Astrocyte (in vitro differentiated cells and primary cell): ENCODE results near the gene GSK3B. TPM values are rescaled to one million over a fixed set of nuclear protein-coding genes. Genes with fewer than 3 reads are reported as not detected.
"Not testable (repeated sequence)": the region's sequence is repeated elsewhere in the genome, so short reads cannot be mapped to it uniquely, and the experiment has no call there.

ENCODE experiments used
- DNase-seq: peaks from one replicate; pipeline ENCODE4 v3.0.0-alpha.2; 2010; ENCODE audit warnings: low read depth
- FAIRE-seq: peaks from 2 replicates; lab custom pipeline; 2011; peaks lifted over from hg19 to GRCh38; lab: Jason Lieb, UNC
- H2AFZ ChIP-seq: 2 replicates; pipeline ENCODE4 v1.6.0; 2012; ENCODE audit warnings: low read depth, low read length, inconsistent platforms
- H3K27ac ChIP-seq: 2 replicates; pipeline ENCODE4 v1.5.1; 2011; ENCODE audit warnings: low read depth, low read length, inconsistent platforms
- H3K27me3 ChIP-seq: 2 replicates; pipeline ENCODE4 v1.6.0; 2011; ENCODE audit warnings: low read length, inconsistent platforms; ENCODE audit not compliant: insufficient read depth
- H3K36me3 ChIP-seq: 2 replicates; pipeline ENCODE4 v1.5.1; 2011; ENCODE audit warnings: low read length, inconsistent platforms; ENCODE audit not compliant: insufficient read depth
- H3K4me1 ChIP-seq: 2 replicates; pipeline ENCODE4 v1.5.1; 2011; ENCODE audit warnings: low read length, inconsistent platforms; ENCODE audit not compliant: insufficient read depth
- H3K4me2 ChIP-seq: 2 replicates; pipeline ENCODE4 v1.6.0; 2012; ENCODE audit warnings: low read length, inconsistent platforms
- H3K4me3 ChIP-seq: 2 replicates; pipeline ENCODE4 v1.5.1; 2011; ENCODE audit warnings: low read depth, mild to moderate bottlenecking, low read length, inconsistent platforms; ENCODE audit not compliant: insufficient read depth
- H3K79me2 ChIP-seq: 2 replicates; pipeline ENCODE4 v1.6.0; 2012; ENCODE audit warnings: mild to moderate bottlenecking, low read length, inconsistent platforms; ENCODE audit not compliant: insufficient read depth
- H3K9ac ChIP-seq: 2 replicates; pipeline ENCODE4 v1.6.0; 2012; ENCODE audit warnings: mild to moderate bottlenecking, low read length, inconsistent platforms
- H3K9me3 ChIP-seq: 2 replicates; pipeline ENCODE4 v1.5.1; 2012; ENCODE audit warnings: low read depth, mild to moderate bottlenecking, low read length, inconsistent platforms; ENCODE audit not compliant: insufficient read depth
- H4K20me1 ChIP-seq: 2 replicates; pipeline ENCODE4 v1.6.0; 2012; ENCODE audit warnings: low read length, inconsistent platforms; ENCODE audit not compliant: insufficient read depth
- H3K27ac Mint-ChIP-seq: one replicate; pipeline ENCODE4 v1.8.0; 2021; ENCODE audit warnings: mild to moderate bottlenecking, mixed read lengths; ENCODE audit not compliant: unreplicated experiment
- H3K27me3 Mint-ChIP-seq: one replicate; pipeline ENCODE4 v1.8.0; 2021; ENCODE audit warnings: low read depth, mixed read lengths; ENCODE audit not compliant: unreplicated experiment
- H3K36me3 Mint-ChIP-seq: one replicate; pipeline ENCODE4 v1.8.0; 2021; ENCODE audit warnings: low read depth, mixed read lengths; ENCODE audit not compliant: unreplicated experiment
- H3K4me1 Mint-ChIP-seq: one replicate; pipeline ENCODE4 v1.8.0; 2021; ENCODE audit warnings: low read depth, mixed read lengths; ENCODE audit not compliant: unreplicated experiment
- H3K4me3 Mint-ChIP-seq: one replicate; pipeline ENCODE4 v1.8.0; 2021; ENCODE audit warnings: mild to moderate bottlenecking, moderate library complexity, mixed read lengths; ENCODE audit not compliant: unreplicated experiment
- H3K9me3 Mint-ChIP-seq: one replicate; pipeline ENCODE4 v1.8.0; 2021; ENCODE audit warnings: mild to moderate bottlenecking, mixed read lengths; ENCODE audit not compliant: unreplicated experiment
- EZH2 ChIP-seq: IDR thresholded peaks from 2 replicates; pipeline ENCODE4 v1.6.1; 2012; ENCODE audit warnings: mild to moderate bottlenecking, low read length, inconsistent platforms; ENCODE audit not compliant: insufficient read depth
- total RNA-seq: library from RNA; stranded (reverse); gene quantifications from 2 replicates; pipeline ENCODE4 v1.2.1, GENCODE V29; 2021
- TF ChIP-seq, protein P1 (sequence below): IDR thresholded peaks from 2 replicates; pipeline ENCODE4 v1.5.1; 2011; ENCODE audit warnings: low read depth, mild to moderate bottlenecking, inconsistent platforms, low read length, moderate library complexity; ENCODE audit not compliant: insufficient read depth

Gene GSK3B
- total RNA-seq, 1 donor from 2014 or later = 80.6 TPM

GRCh38 chr3:120057626-120058025 lies 36.6 kb downstream of the GSK3B start:
- Mint-ChIP-seq H3K27me3 (no peaks in the 10 kb centered on the region), H3K4me3 (no peak overlapping the region), H3K27ac (no peak overlapping the region), H3K36me3 (peaks cover 2% of the 10 kb centered on the region), H3K9me3 (no peaks in the 10 kb centered on the region), H3K4me1 (peaks cover 10% of the 10 kb centered on the region)
- no peak overlapping the region for H2AFZ ChIP-seq
- TF ChIP-seq, protein P1, sequence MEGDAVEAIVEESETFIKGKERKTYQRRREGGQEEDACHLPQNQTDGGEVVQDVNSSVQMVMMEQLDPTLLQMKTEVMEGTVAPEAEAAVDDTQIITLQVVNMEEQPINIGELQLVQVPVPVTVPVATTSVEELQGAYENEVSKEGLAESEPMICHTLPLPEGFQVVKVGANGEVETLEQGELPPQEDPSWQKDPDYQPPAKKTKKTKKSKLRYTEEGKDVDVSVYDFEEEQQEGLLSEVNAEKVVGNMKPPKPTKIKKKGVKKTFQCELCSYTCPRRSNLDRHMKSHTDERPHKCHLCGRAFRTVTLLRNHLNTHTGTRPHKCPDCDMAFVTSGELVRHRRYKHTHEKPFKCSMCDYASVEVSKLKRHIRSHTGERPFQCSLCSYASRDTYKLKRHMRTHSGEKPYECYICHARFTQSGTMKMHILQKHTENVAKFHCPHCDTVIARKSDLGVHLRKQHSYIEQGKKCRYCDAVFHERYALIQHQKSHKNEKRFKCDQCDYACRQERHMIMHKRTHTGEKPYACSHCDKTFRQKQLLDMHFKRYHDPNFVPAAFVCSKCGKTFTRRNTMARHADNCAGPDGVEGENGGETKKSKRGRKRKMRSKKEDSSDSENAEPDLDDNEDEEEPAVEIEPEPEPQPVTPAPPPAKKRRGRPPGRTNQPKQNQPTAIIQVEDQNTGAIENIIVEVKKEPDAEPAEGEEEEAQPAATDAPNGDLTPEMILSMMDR = no peak
- TF ChIP-seq EZH2 = no peak
- no peaks in the 10 kb centered on the region for H3K9me3 ChIP-seq
- no peaks in the 10 kb centered on the region for H3K36me3 ChIP-seq
- FAIRE-seq (no peak), DNase-seq (no peak)
- no peak overlapping the region for H3K27ac ChIP-seq
- H3K79me2 ChIP-seq = peaks cover 99% of the 10 kb centered on the region
- no peak overlapping the region for H3K9ac ChIP-seq
- H4K20me1 ChIP-seq = peaks cover 97% of the 10 kb centered on the region
- no peak overlapping the region for H3K4me3 ChIP-seq
- no peaks in the 10 kb centered on the region for H3K4me1 ChIP-seq
- H3K27me3 ChIP-seq = no peaks in the 10 kb centered on the region
- no peak overlapping the region for H3K4me2 ChIP-seq

- Histone ChIP-seq H2AFZ (no peak overlapping the region), H3K9me3 (no peaks in the 10 kb centered on the region), H3K4me1 (no peaks in the 10 kb centered on the region), H3K9ac (no peak overlapping the region), H3K4me2 (no peak overlapping the region), H3K27ac (no peak overlapping the region), H3K36me3 (no peaks in the 10 kb centered on the region), H4K20me1 (peaks cover 97% of the 10 kb centered on the region), H3K4me3 (no peak overlapping the region), H3K79me2 (peaks cover 99% of the 10 kb centered on the region), H3K27me3 (no peaks in the 10 kb centered on the region)
- Mint-ChIP-seq H3K9me3 (no peaks in the 10 kb centered on the region), H3K27me3 (no peaks in the 10 kb centered on the region), H3K27ac (no peak overlapping the region), H3K4me1 (peaks cover 13% of the 10 kb centered on the region), H3K36me3 (peaks cover 2% of the 10 kb centered on the region), H3K4me3 (no peak overlapping the region)
- DNase-seq (no peak), FAIRE-seq (no peak)
- TF ChIP-seq, protein P1 = no peak
- TF ChIP-seq EZH2 = no peak
Measured at GRCh38 chr3:120057029-120057428, 37.2 kb downstream of the GSK3B start.

DNA sequence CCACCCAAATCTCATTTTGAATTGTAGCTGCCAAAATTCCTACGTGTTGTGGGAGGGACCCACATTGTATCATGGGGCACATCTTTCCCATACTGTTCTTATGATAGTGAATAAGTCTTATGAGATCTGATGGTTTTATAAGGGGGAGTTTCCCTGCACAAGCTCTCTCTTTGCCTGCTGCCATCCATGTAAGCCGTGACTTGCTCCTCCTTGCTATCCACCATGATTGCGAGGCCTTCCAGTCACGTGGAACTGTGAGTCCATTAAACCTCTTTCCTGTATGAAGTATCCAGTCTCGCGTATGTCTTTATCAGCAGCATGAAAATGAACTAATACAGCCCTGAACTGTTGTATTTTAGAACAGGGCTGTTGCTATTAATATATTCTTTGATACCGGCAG lies 40.6 kb downstream of the GSK3B start:
- H3K4me1 Mint-ChIP-seq = peaks cover 21% of the 10 kb centered on the region
- H3K36me3 Mint-ChIP-seq, H2AFZ ChIP-seq, H3K4me2 ChIP-seq, H3K27ac Mint-ChIP-seq, H3K27me3 Mint-ChIP-seq, H3K9me3 Mint-ChIP-seq, H3K4me1 ChIP-seq, FAIRE-seq, H3K4me3 ChIP-seq, DNase-seq, H3K4me3 Mint-ChIP-seq, H3K36me3 ChIP-seq, H3K9ac ChIP-seq, H3K27ac ChIP-seq, H3K27me3 ChIP-seq, H3K9me3 ChIP-seq: not testable (repeated sequence)
- H3K79me2 ChIP-seq = peaks cover 98% of the 10 kb centered on the region
- H4K20me1 ChIP-seq = peaks cover 97% of the 10 kb centered on the region
